GM12878 (cell line): ENCODE measurements around the gene RASAL3. TPM values are rescaled to one million over a fixed set of nuclear protein-coding genes. Genes with fewer than 3 reads are reported as not detected.
A peak's percentile ranks its signal among the peaks of the same experiment; 100 is the strongest.

Experiments
- ATAC-seq: fragments of 200-7000 bp; cut with Tn5 transposase; 3 replicates; pipeline ENCODE4 v1.9.1; 2020; ENCODE audit warnings: mild to moderate bottlenecking, moderate library complexity
- BruUV-seq: library from RNA; stranded (reverse); fragments of 400-500 nt; replicated peaks from 2 replicates; lab custom pipeline; 2021; lab: Mats Ljungman, UMichigan
- CTCF ChIA-PET: fragments of 300-600 bp; sonication (Branson Sonifier 250); formaldehyde crosslinking; extraction: SDS; loops from one replicate; lab custom pipeline; 2021; ENCODE audit warnings: inconsistent platforms; lab: Yijun Ruan, JAX
- POLR2A ChIA-PET: fragments of 350-600 bp; formaldehyde crosslinking; extraction: SDS; loops from one replicate; lab custom pipeline; 2021; ENCODE audit warnings: inconsistent platforms; lab: Charles Lee
- RAD21 ChIA-PET: fragments of 300-600 bp; sonication (Branson Sonifier 250); formaldehyde crosslinking; loops from one replicate; lab custom pipeline; 2023; ENCODE audit warnings: antibody characterized with exemption; ENCODE audit not compliant: unreplicated experiment; lab: Charles Lee
- SMC1A ChIA-PET: fragments of 300-600 bp; sonication (Branson Sonifier 250); formaldehyde crosslinking; loops from one replicate; lab custom pipeline; 2023; ENCODE audit not compliant: unreplicated experiment, uncharacterized antibody; lab: Charles Lee
- DNase-seq: peaks from one replicate; pipeline ENCODE4 v3.0.0-alpha.2; 2011; ENCODE audit warnings: low read depth, low spot score
- FAIRE-seq: peaks from 3 replicates; lab custom pipeline; 2011; peaks lifted over from hg19 to GRCh38; lab: Jason Lieb, UNC
- H2AFZ ChIP-seq: 2 replicates; pipeline ENCODE4 v1.6.0; 2011; ENCODE audit warnings: low read depth, low read length, control low read depth; ENCODE audit not compliant: control insufficient read depth
- H3K27ac ChIP-seq: 2 replicates; pipeline ENCODE4 v1.5.1; 2011; ENCODE audit warnings: control low read depth; ENCODE audit not compliant: control insufficient read depth, insufficient read depth
- H3K27me3 ChIP-seq, 2 experiments: replicated peaks in 1 of 2; 2 replicates each; pipeline versions ENCODE4 v1.6.0 to v1.6.1; 2011; ENCODE audit warnings: low read length in 1 of 2; ENCODE audit not compliant: control insufficient read depth in 2 of 2, insufficient read depth in 2 of 2
- H3K36me3 ChIP-seq, 2 experiments: 2 replicates each; pipeline ENCODE4 v1.5.1; 2011; ENCODE audit warnings: low read length in 1 of 2; ENCODE audit not compliant: control insufficient read depth in 2 of 2, insufficient read depth in 2 of 2
- H3K4me1 ChIP-seq: 2 replicates; pipeline ENCODE4 v1.6.1; 2011; ENCODE audit warnings: mild to moderate bottlenecking, low read length, moderate library complexity, mixed read lengths; ENCODE audit not compliant: control insufficient read depth, insufficient read depth
- H3K4me2 ChIP-seq: 2 replicates; pipeline ENCODE4 v1.6.0; 2011; ENCODE audit warnings: control low read depth; ENCODE audit not compliant: control insufficient read depth, insufficient read depth
- H3K4me3 ChIP-seq: fragments of 200-600 bp; sonication (generic); 2 replicates; pipeline ENCODE4 v1.5.1; 2016
- H3K79me2 ChIP-seq: 2 replicates; pipeline ENCODE4 v1.6.0; 2011; ENCODE audit warnings: low read length; ENCODE audit not compliant: control insufficient read depth, insufficient read depth
- H3K9ac ChIP-seq: 2 replicates; pipeline ENCODE4 v1.8.0; 2011; ENCODE audit warnings: low read length, control low read depth, mixed read lengths; ENCODE audit not compliant: control insufficient read depth, insufficient read depth
- H3K9me3 ChIP-seq: replicated peaks from 3 replicates; pipeline ENCODE4 v1.5.1; 2011; ENCODE audit warnings: mild to moderate bottlenecking, low read length; ENCODE audit not compliant: control insufficient read depth, insufficient read depth
- H4K20me1 ChIP-seq: 2 replicates; pipeline ENCODE4 v1.6.0; 2011; ENCODE audit not compliant: control insufficient read depth, insufficient read depth
- IRF4 ChIP-seq: IDR thresholded peaks from 2 replicates; pipeline ENCODE4 v1.6.1; 2011; ENCODE audit warnings: low read depth, low read length
- MTA2 ChIP-seq: fragments of 450-650 bp; IDR thresholded peaks from 2 replicates; pipeline ENCODE4 v1.6.1; 2016; ENCODE audit warnings: low read depth, mild to moderate bottlenecking, moderate library complexity
- MTA3 ChIP-seq: IDR thresholded peaks from 2 replicates; pipeline ENCODE4 v1.6.1; 2012; ENCODE audit warnings: low read length, inconsistent platforms, borderline replicate concordance
- MXI1 ChIP-seq: fragments of 150-350 bp; IDR thresholded peaks from 2 replicates; pipeline ENCODE4 v1.6.1; 2011; ENCODE audit warnings: low read depth, mild to moderate bottlenecking, inconsistent platforms, low read length, improper control_type of control experiment
- PAX5 ChIP-seq: IDR thresholded peaks from 2 replicates; pipeline ENCODE4 v1.6.1; 2011; ENCODE audit warnings: low read depth, low read length, borderline replicate concordance
- RB1 ChIP-seq: fragments of 450-650 bp; formaldehyde crosslinking; IDR thresholded peaks from 2 replicates; pipeline ENCODE4 v1.6.1; 2017; ENCODE audit warnings: mild to moderate bottlenecking, borderline replicate concordance
- SMAD1 ChIP-seq: fragments of 450-650 bp; IDR thresholded peaks from 2 replicates; pipeline ENCODE4 v1.6.1; 2018; ENCODE audit warnings: mild to moderate bottlenecking, low read depth; ENCODE audit not compliant: partially characterized antibody
- SP1 ChIP-seq: IDR thresholded peaks from one replicate; pipeline ENCODE4 v1.6.1; 2011; ENCODE audit warnings: low read depth, low read length
- WGBS: methylation state at CpG from one replicate; pipeline ENCODE4 v1.1.6; 2016; ENCODE audit warnings: low lambda C conversion rate; ENCODE audit not compliant: insufficient replicate concordance, insufficient coverage; ENCODE audit errors: missing lambda C conversion rate; 5-methylcytosine and 5-hydroxymethylcytosine counted together
- in situ Hi-C: fragments of 300-500 bp; cut with MboI; formaldehyde crosslinking; loops from 9 replicates; pipeline ENCODE4 v1.14.3; 2018; ENCODE audit warnings: mixed read lengths
- intact Hi-C: fragments of 100-400 bp; cut with micrococcal nuclease; formaldehyde crosslinking; loops from one replicate; pipeline ENCODE4 v1.14.2; 2022; ENCODE audit not compliant: unreplicated experiment
- polyA plus RNA-seq, 11 experiments: library from polyadenylated mRNA; depleted of rRNA in 4 of 11; unstranded in 6 of 11; stranded (reverse) in 5 of 11; fragments of >200 nt; fragmentation: Nextera tagmentation in 4 of 11; fragmentation: Illumina TruSeq in 1 of 11; extraction: Ambion mirVana in 4 of 11; extraction: Trizol in 1 of 11; gene quantifications; 1 replicate in 1 of 11; 2 replicates in 10 of 11; pipeline versions ENCODE4 v1.2.1 to v1.2.3, GENCODE V29; 2011 to 2016; ENCODE audit warnings: inconsistent platforms in 2 of 11, missing spikeins in 2 of 11, low read depth in 1 of 11
- total RNA-seq, 4 experiments: library from RNA; depleted of rRNA in 3 of 4; stranded (reverse); fragments of >200 nt in 3 of 4; fragmentation: Illumina TruSeq in 1 of 4; extraction: Trizol in 1 of 4; gene quantifications; 2 replicates each; pipeline versions ENCODE4 v1.2.1 to v1.2.3, GENCODE V29; 2013 to 2021
- TF ChIP-seq, protein P1 (sequence below): fragments of 450-650 bp; IDR thresholded peaks from 2 replicates; pipeline ENCODE4 v1.6.1; 2016; ENCODE audit warnings: mild to moderate bottlenecking
- TF ChIP-seq, protein P2 (sequence below): fragments of 450-650 bp; IDR thresholded peaks from 2 replicates; pipeline ENCODE4 v1.6.1; 2017; ENCODE audit warnings: low read depth, mild to moderate bottlenecking, moderate library complexity

Gene RASAL3
- total and polyA plus RNA-seq, 10 of the 15 experiments (the other 5 are each of a cell fraction or from before 2014, with no cell fraction given), result 1.7 to 81.3 (median 23.2) TPM

DNA sequence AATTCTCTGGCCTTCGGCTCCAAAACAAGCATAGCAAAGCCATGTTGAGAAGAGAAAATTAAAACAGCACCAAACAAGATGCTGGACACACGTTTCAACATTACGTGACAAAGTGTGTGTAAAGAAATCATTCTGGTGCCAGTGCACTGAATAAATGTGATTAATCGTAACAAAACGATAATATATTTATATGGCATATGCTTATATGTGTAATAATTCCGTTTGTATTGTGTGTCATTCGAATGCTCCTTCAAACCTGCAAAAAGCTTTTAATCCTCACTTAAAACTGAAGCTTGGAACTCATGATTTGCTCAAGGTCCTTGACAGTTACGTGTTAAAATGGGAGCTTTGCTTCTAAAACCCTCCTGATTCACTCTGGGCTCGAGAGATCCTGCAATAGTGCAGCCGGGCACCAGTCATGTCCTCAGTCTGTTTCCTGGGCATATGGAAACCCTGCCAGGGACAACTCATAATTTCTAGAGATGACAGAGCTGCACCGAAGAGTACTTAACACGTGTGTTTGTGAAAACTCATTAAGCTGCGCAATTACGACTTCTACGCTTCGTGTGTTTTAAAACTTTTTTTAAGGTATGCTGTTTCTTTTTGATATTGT lies 44.8 kb downstream of the RASAL3 start:
- 30% methylated on average over 16 of the region's 16 CpGs for WGBS
- Histone ChIP-seq H2AFZ (peak overlapping the region; percentile 64), H4K20me1 (0 out of 2 replicates have a peak, but pooled peaks cover 3% of the 10 kb centered on the region), H3K4me2 (peak overlapping the region; percentile 51), H3K27ac (no peak overlapping the region), H3K79me2 (peaks cover 40% of the 10 kb centered on the region), H3K9ac (0 out of 2 replicates have a peak overlapping the region, but pooled peaks have one; percentile 11), H3K36me3 (peaks cover 8 to 16% of the 10 kb centered on the region in 2 experiments), H3K27me3 (no peaks in the 10 kb centered on the region), H3K9me3 (no peaks in the 10 kb centered on the region; the same call in 2 of the 3 replicates), H3K4me1 (peaks cover 8% of the 10 kb centered on the region), H3K4me3 (0 out of 2 replicates have a peak overlapping the region, but pooled peaks have one; percentile 6)
- ChIA-PET CTCF (interaction anchor here (0.7 to 6.1 kb wide), 27 partner anchors 11 to 318 kb away, joined by 3 to 85 read pairs (median 5); partner anchors contain the start of gene AKAP8), POLR2A (interaction anchor here (1.1 to 2.7 kb wide), 9 partner anchors 11 to 86 kb away, joined by 3 to 19 read pairs (median 4); partner anchors contain the start of genes AKAP8 and BRD4), RAD21 (interaction anchor here (0.7 to 2.6 kb wide), 17 partner anchors 11 to 766 kb away, joined by 3 to 43 read pairs (median 3); partner anchors contain the start of genes AKAP8, FAM32A and RASAL3), SMC1A (interaction anchor here (0.9 to 4.4 kb wide), 16 partner anchors 9 to 142 kb away, joined by 3 to 34 read pairs (median 4); partner anchors contain the start of genes AKAP8 and RASAL3)
- intact Hi-C loops, result loop anchor here (1.0 to 10.0 kb wide), 4 partner anchors 13 to 243 kb away; partner anchors contain the start of gene RASAL3
- ATAC-seq (no peak), DNase-seq (no peak), FAIRE-seq (no peak)
- BruUV-seq, result no TSS peak
- in situ Hi-C loops, result no loop called here
- TF ChIP-seq, protein P1, sequence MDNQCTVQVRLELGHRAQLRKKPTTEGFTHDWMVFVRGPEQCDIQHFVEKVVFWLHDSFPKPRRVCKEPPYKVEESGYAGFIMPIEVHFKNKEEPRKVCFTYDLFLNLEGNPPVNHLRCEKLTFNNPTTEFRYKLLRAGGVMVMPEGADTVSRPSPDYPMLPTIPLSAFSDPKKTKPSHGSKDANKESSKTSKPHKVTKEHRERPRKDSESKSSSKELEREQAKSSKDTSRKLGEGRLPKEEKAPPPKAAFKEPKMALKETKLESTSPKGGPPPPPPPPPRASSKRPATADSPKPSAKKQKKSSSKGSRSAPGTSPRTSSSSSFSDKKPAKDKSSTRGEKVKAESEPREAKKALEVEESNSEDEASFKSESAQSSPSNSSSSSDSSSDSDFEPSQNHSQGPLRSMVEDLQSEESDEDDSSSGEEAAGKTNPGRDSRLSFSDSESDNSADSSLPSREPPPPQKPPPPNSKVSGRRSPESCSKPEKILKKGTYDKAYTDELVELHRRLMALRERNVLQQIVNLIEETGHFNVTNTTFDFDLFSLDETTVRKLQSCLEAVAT, result no peak
- TF ChIP-seq RB1, result no peak
- TF ChIP-seq, protein P2, sequence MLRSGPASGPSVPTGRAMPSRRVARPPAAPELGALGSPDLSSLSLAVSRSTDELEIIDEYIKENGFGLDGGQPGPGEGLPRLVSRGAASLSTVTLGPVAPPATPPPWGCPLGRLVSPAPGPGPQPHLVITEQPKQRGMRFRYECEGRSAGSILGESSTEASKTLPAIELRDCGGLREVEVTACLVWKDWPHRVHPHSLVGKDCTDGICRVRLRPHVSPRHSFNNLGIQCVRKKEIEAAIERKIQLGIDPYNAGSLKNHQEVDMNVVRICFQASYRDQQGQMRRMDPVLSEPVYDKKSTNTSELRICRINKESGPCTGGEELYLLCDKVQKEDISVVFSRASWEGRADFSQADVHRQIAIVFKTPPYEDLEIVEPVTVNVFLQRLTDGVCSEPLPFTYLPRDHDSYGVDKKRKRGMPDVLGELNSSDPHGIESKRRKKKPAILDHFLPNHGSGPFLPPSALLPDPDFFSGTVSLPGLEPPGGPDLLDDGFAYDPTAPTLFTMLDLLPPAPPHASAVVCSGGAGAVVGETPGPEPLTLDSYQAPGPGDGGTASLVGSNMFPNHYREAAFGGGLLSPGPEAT, result 0 out of 2 replicates have a peak, but pooled peaks have one; percentile 1
- TF ChIP-seq MXI1, result 0 out of 2 replicates have a peak, but pooled peaks have one; percentile 20
- TF ChIP-seq MTA2, result 0 out of 2 replicates have a peak, but pooled peaks have one; percentile 16
- TF ChIP-seq PAX5, result no peak
- TF ChIP-seq IRF4, result no peak
- TF ChIP-seq MTA3, result peak; percentile 84; the same call in 1 of the 2 replicates
- no peak for TF ChIP-seq SP1
- no peak for TF ChIP-seq SMAD1
